SU-DHL-6 (cell line): ENCODE measurements around the gene GRIN3B.

ENCODE experiments used
- H2AFZ ChIP-seq: fragments of 200-600 bp; sonication (generic); 2 replicates; pipeline ENCODE4 v1.6.1; 2014; ENCODE audit warnings: low read depth, mild to moderate bottlenecking, moderate library complexity, mixed read lengths, antibody characterized with exemption, low read length; ENCODE audit not compliant: severe bottlenecking
- H3F3A ChIP-seq: fragments of 200-600 bp; shearing (Covaris generic); 2 replicates; pipeline ENCODE4 v1.6.0; 2016; ENCODE audit warnings: antibody characterized with exemption, mild to moderate bottlenecking; ENCODE audit not compliant: insufficient read depth
- H3K27ac ChIP-seq: fragments of 200-600 bp; sonication (generic); 2 replicates; pipeline ENCODE4 v1.5.1; 2016; ENCODE audit warnings: low read depth, mild to moderate bottlenecking, low read length, moderate library complexity, mixed read lengths
- H3K27me3 ChIP-seq: fragments of 200-600 bp; sonication (generic), shearing (Covaris generic); 2 replicates; pipeline ENCODE4 v1.6.0; 2014; ENCODE audit warnings: mild to moderate bottlenecking, low read length
- H3K36me3 ChIP-seq: fragments of 200-600 bp; sonication (generic); 2 replicates; pipeline ENCODE4 v1.6.1; 2014; ENCODE audit warnings: mild to moderate bottlenecking, low read length, mixed read lengths
- H3K4me2 ChIP-seq: fragments of 300-600, 200-600 bp; shearing (Covaris generic), sonication (generic); 2 replicates; pipeline ENCODE4 v1.6.0; 2014; ENCODE audit warnings: low read length, low read depth, mild to moderate bottlenecking; ENCODE audit not compliant: poor library complexity, severe bottlenecking
- H3K4me3 ChIP-seq: fragments of 200-600 bp; sonication (generic); 2 replicates; pipeline ENCODE4 v1.5.1; 2014; ENCODE audit warnings: antibody characterized with exemption, low read length, mild to moderate bottlenecking, mixed read lengths; ENCODE audit not compliant: insufficient read depth, poor library complexity, severe bottlenecking
- H3K79me2 ChIP-seq: fragments of 200-600 bp; sonication (generic); 2 replicates; pipeline ENCODE4 v1.6.1; 2014; ENCODE audit warnings: mild to moderate bottlenecking, low read length, moderate library complexity; ENCODE audit not compliant: insufficient read depth
- H3K9ac ChIP-seq: fragments of 200-600 bp; sonication (generic); 2 replicates; pipeline ENCODE4 v1.7.0; 2014; ENCODE audit warnings: mild to moderate bottlenecking, low read length
- H3K9me2 ChIP-seq: fragments of 200-600 bp; sonication (generic); replicated peaks from 2 replicates; pipeline ENCODE4 v1.6.1; 2014; ENCODE audit warnings: low read length; ENCODE audit not compliant: insufficient read depth
- H3K9me3 ChIP-seq: fragments of 200-600 bp; sonication (generic); 2 replicates; pipeline ENCODE4 v1.6.1; 2014; ENCODE audit warnings: low read length, mixed read lengths; ENCODE audit not compliant: insufficient read depth
- H4K20me1 ChIP-seq: fragments of 200-600 bp; sonication (generic); 2 replicates; pipeline ENCODE4 v1.6.1; 2014; ENCODE audit warnings: low read depth, mild to moderate bottlenecking, antibody characterized with exemption, low read length, moderate library complexity, mixed read lengths
- CTCF ChIP-seq: fragments of 200-600 bp; sonication (generic); IDR thresholded peaks from one replicate; pipeline ENCODE4 v1.5.1; 2017; ENCODE audit warnings: antibody characterized with exemption, mild to moderate bottlenecking, low read length, moderate library complexity; ENCODE audit not compliant: insufficient read depth, poor library complexity, severe bottlenecking
- EZH2phosphoT487 ChIP-seq: fragments of 200-600 bp; sonication (generic), shearing (Covaris generic); conservative IDR thresholded peaks from 2 replicates; pipeline ENCODE4 v1.6.1; 2018; ENCODE audit warnings: mild to moderate bottlenecking, antibody characterized with exemption, low read length, moderate library complexity, mixed read lengths

Gene GRIN3B

GRCh38 chr19:992670-993055 is 7.6 kb upstream of the GRIN3B start:
- no peaks in the 10 kb centered on the region for H3K9me3 ChIP-seq
- no peak overlapping the region for H2AFZ ChIP-seq
- no peak overlapping the region for H3K9ac ChIP-seq
- no peaks in the 10 kb centered on the region for H4K20me1 ChIP-seq
- no peaks in the 10 kb centered on the region for H3K36me3 ChIP-seq
- no peak overlapping the region for H3K4me2 ChIP-seq
- no peaks in the 10 kb centered on the region for H3K9me2 ChIP-seq
- H3F3A ChIP-seq: no peaks in the 10 kb centered on the region
- H3K4me3 ChIP-seq: no peak overlapping the region
- H3K27ac ChIP-seq: no peak overlapping the region
- H3K27me3 ChIP-seq: no peaks in the 10 kb centered on the region
- H3K79me2 ChIP-seq: no peaks in the 10 kb centered on the region
- TF ChIP-seq CTCF (no peak), EZH2phosphoT487 (no peak)

- no peaks in the 10 kb centered on the region for H3K79me2 ChIP-seq
- H3K27me3 ChIP-seq: no peaks in the 10 kb centered on the region
- H3K36me3 ChIP-seq: no peaks in the 10 kb centered on the region
- H3K9me3 ChIP-seq: no peaks in the 10 kb centered on the region
- no peak overlapping the region for H3K4me3 ChIP-seq
- no peak overlapping the region for H3K9ac ChIP-seq
- no peak overlapping the region for H2AFZ ChIP-seq
- no peak overlapping the region for H3K27ac ChIP-seq
- no peak overlapping the region for H3K4me2 ChIP-seq
- H4K20me1 ChIP-seq: no peaks in the 10 kb centered on the region
- TF ChIP-seq EZH2phosphoT487 (no peak), CTCF (no peak)
- H3F3A ChIP-seq: no peaks in the 10 kb centered on the region
- no peaks in the 10 kb centered on the region for H3K9me2 ChIP-seq
These were observed 6.8 kb upstream of the GRIN3B start for GRCh38 chr19:993361-993830.

- Histone ChIP-seq H3K4me2 (no peak overlapping the region), H3K4me3 (no peak overlapping the region), H3K27ac (no peak overlapping the region), H3K9ac (no peak overlapping the region), H3F3A (no peaks in the 10 kb centered on the region), H3K36me3 (no peaks in the 10 kb centered on the region), H3K9me3 (no peaks in the 10 kb centered on the region), H3K79me2 (no peaks in the 10 kb centered on the region), H4K20me1 (no peaks in the 10 kb centered on the region), H2AFZ (no peak overlapping the region), H3K27me3 (no peaks in the 10 kb centered on the region), H3K9me2 (no peaks in the 10 kb centered on the region)
- TF ChIP-seq CTCF: no peak
- no peak for TF ChIP-seq EZH2phosphoT487
These were observed 6.3 kb upstream of the GRIN3B start for GRCh38 chr19:993831-994393.
